GM23338 (cell line): Measurements from ENCODE around the gene MAP2K1. TPM values are rescaled to one million over a fixed set of nuclear protein-coding genes. Genes with fewer than 3 reads are reported as not detected.

Source experiments
- ATAC-seq: fragments of 200-7000 bp; cut with Tn5 transposase; 3 replicates; pipeline ENCODE4 v1.9.1; 2020
- DNase-seq: peaks from one replicate; pipeline ENCODE4 v3.0.0-alpha.2; 2015; ENCODE audit warnings: low spot score
- H2AFZ ChIP-seq: fragments of 200-600 bp; sonication (generic); 2 replicates; pipeline ENCODE4 v1.8.0; 2016; ENCODE audit warnings: antibody characterized with exemption, mild to moderate bottlenecking, moderate library complexity
- H3F3A ChIP-seq: fragments of 200-600 bp; sonication (generic); replicated peaks from 2 replicates; pipeline ENCODE4 v1.8.0; 2017; ENCODE audit warnings: antibody characterized with exemption, mixed run types, low read depth
- H3K27ac ChIP-seq: fragments of 200-600 bp; sonication (generic); 2 replicates; pipeline ENCODE4 v1.6.1; 2016; ENCODE audit warnings: low read depth
- H3K27me3 ChIP-seq: fragments of 200-600 bp; sonication (generic); 2 replicates; pipeline ENCODE4 v1.8.0; 2016; ENCODE audit warnings: mild to moderate bottlenecking, mixed run types, moderate library complexity; ENCODE audit not compliant: insufficient read depth
- H3K36me3 ChIP-seq: fragments of 200-600 bp; sonication (generic); 2 replicates; pipeline ENCODE4 v1.8.0; 2016; ENCODE audit warnings: mild to moderate bottlenecking; ENCODE audit not compliant: insufficient read depth
- H3K4me1 ChIP-seq: fragments of 200-600 bp; sonication (generic); 2 replicates; pipeline ENCODE4 v1.8.0; 2016; ENCODE audit warnings: mild to moderate bottlenecking, moderate library complexity; ENCODE audit not compliant: insufficient read depth
- H3K4me2 ChIP-seq: fragments of 200-600 bp; sonication (generic); 2 replicates; pipeline ENCODE4 v1.7.1; 2017; ENCODE audit warnings: mixed run types
- H3K4me3 ChIP-seq: fragments of 200-600 bp; sonication (generic); 2 replicates; pipeline ENCODE4 v1.6.1; 2016; ENCODE audit warnings: mixed run types
- H3K79me2 ChIP-seq: fragments of 200-600 bp; sonication (generic); replicated peaks from 2 replicates; pipeline ENCODE4 v1.8.0; 2017; ENCODE audit warnings: mild to moderate bottlenecking; ENCODE audit not compliant: insufficient read depth
- H3K9me2 ChIP-seq: fragments of 200-600 bp; sonication (generic); 2 replicates; pipeline ENCODE4 v1.8.0; 2017; ENCODE audit not compliant: insufficient read depth
- H4K20me1 ChIP-seq: fragments of 200-600 bp; sonication (generic); replicated peaks from 2 replicates; pipeline ENCODE4 v1.8.0; 2017; ENCODE audit warnings: mild to moderate bottlenecking; ENCODE audit not compliant: insufficient read depth
- H3K27ac Mint-ChIP-seq: 2 replicates; pipeline ENCODE4 v1.8.0; 2020; ENCODE audit warnings: inconsistent platforms, mild to moderate bottlenecking, moderate library complexity, mixed read lengths
- H3K27me3 Mint-ChIP-seq: 3 replicates; pipeline ENCODE4 v1.8.0; 2022; ENCODE audit warnings: low read depth, mild to moderate bottlenecking, moderate library complexity, mixed read lengths, inconsistent platforms; ENCODE audit not compliant: insufficient read depth, poor library complexity
- H3K36me3 Mint-ChIP-seq: 3 replicates; pipeline ENCODE4 v1.8.0; 2021; ENCODE audit warnings: low read depth, mild to moderate bottlenecking, inconsistent platforms, moderate library complexity, mixed read lengths
- H3K4me1 Mint-ChIP-seq: 3 replicates; pipeline ENCODE4 v1.8.0; 2020; ENCODE audit warnings: mild to moderate bottlenecking, inconsistent platforms, mixed read lengths
- H3K4me3 Mint-ChIP-seq: 3 replicates; pipeline ENCODE4 v1.8.0; 2021; ENCODE audit warnings: moderate library complexity, mild to moderate bottlenecking, inconsistent platforms, mixed read lengths
- H3K9me3 Mint-ChIP-seq: 3 replicates; pipeline ENCODE4 v1.8.0; 2020; ENCODE audit warnings: moderate library complexity, mild to moderate bottlenecking, inconsistent platforms, mixed read lengths
- CREB1 ChIP-seq: fragments of 250-450 bp; sonication (Bioruptor Pico); IDR thresholded peaks from 2 replicates; pipeline ENCODE4 v1.5.0; 2020; ENCODE audit warnings: low read depth, mild to moderate bottlenecking, moderate library complexity
- ETS1 ChIP-seq: IDR thresholded peaks from 2 replicates; pipeline ENCODE4 v1.6.1; 2016; ENCODE audit warnings: antibody characterized with exemption
- EZH2phosphoT487 ChIP-seq: fragments of 200-600 bp; sonication (generic); IDR thresholded peaks from one replicate; pipeline ENCODE4 v1.8.1; 2018; ENCODE audit warnings: antibody characterized with exemption; ENCODE audit not compliant: unreplicated experiment
- JUNB ChIP-seq: IDR thresholded peaks from one replicate; pipeline ENCODE4 v1.6.1; 2016; ENCODE audit warnings: antibody characterized with exemption; ENCODE audit not compliant: unreplicated experiment
- NANOG ChIP-seq: IDR thresholded peaks from 2 replicates; pipeline ENCODE4 v1.6.1; 2016; ENCODE audit warnings: antibody characterized with exemption, borderline replicate concordance
- POLR2AphosphoS5 ChIP-seq: IDR thresholded peaks from 2 replicates; pipeline ENCODE4 v1.6.1; 2016; ENCODE audit warnings: antibody characterized with exemption, low read depth
- STAT1 ChIP-seq: IDR thresholded peaks from one replicate; pipeline ENCODE4 v1.6.1; 2016; ENCODE audit warnings: antibody characterized with exemption; ENCODE audit not compliant: unreplicated experiment
- ZNF331 ChIP-seq: fragments of 250-450 bp; sonication (Bioruptor Pico); IDR thresholded peaks from 2 replicates; pipeline ENCODE4 v1.5.0; 2020; ENCODE audit warnings: low read depth, mild to moderate bottlenecking, moderate library complexity
- ZNF462 ChIP-seq: fragments of 250-450 bp; sonication (Bioruptor Pico); IDR thresholded peaks from 2 replicates; pipeline ENCODE4 v1.5.0; 2020; ENCODE audit warnings: mild to moderate bottlenecking, moderate library complexity
- polyA plus RNA-seq: library from polyadenylated mRNA; unstranded; fragments of >200 nt; fragmentation: Nextera tagmentation; extraction: Ambion mirVana; gene quantifications from 2 replicates; pipeline ENCODE4 v1.2.1, GENCODE V29; 2016
- total RNA-seq: library from RNA; depleted of rRNA; stranded (reverse); fragments of >200 nt; shearing (Covaris generic); gene quantifications from 2 replicates; pipeline ENCODE4 v1.2.3, GENCODE V29; 2014
- TF ChIP-seq, protein P1 (sequence below), 2 experiments: fragments of 200-600 bp in 1 of 2; sonication (generic) in 1 of 2; conservative IDR thresholded peaks; 2 replicates each; pipeline versions ENCODE4 v1.5.1 to v1.6.1; 2016 to 2017; ENCODE audit warnings: antibody characterized with exemption in 2 of 2, low read depth in 2 of 2, mild to moderate bottlenecking in 2 of 2, moderate library complexity in 1 of 2
- TF ChIP-seq, protein P2 (sequence below): IDR thresholded peaks from one replicate; pipeline ENCODE4 v1.6.1; 2018; ENCODE audit warnings: antibody characterized with exemption; ENCODE audit not compliant: unreplicated experiment

Gene MAP2K1
- total and polyA plus RNA-seq, 2 experiments from 2014 or later = 42.0 to 68.5 TPM

DNA sequence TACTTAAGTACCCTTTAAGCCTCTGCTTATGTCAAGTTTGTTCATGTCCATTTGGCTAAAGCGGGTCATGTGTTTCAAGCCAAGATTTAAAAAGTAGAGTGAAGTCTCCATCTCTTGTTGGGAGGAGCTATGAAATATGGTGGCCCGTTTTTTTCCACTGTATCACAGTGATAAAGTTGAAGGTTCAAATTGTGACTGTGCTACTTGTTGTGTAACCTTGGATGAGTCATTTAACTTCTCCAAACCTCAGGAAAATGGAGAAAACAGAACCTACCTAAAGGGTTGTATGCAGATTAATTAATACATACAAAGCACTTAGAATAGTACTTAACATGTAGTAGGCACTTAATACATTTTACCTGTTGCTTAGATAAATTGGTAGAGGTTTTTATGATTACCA lies 67.4 kb downstream of the MAP2K1 start:
- Mint-ChIP-seq H3K4me3 (no peak overlapping the region), H3K27ac (no peak overlapping the region), H3K36me3 (peaks cover 10% of the 10 kb centered on the region), H3K4me1 (peaks cover 15% of the 10 kb centered on the region), H3K27me3 (no peaks in the 10 kb centered on the region), H3K9me3 (no peaks in the 10 kb centered on the region; the same call in 2 of the 3 replicates)
- Histone ChIP-seq H2AFZ (no peak overlapping the region), H3K79me2 (no peaks in the 10 kb centered on the region), H3K27ac (no peak overlapping the region), H3K9me2 (no peaks in the 10 kb centered on the region), H3K4me3 (no peak overlapping the region), H3K4me2 (no peak overlapping the region), H3K4me1 (no peaks in the 10 kb centered on the region; the same call in 1 of the 2 replicates), H3F3A (no peaks in the 10 kb centered on the region), H4K20me1 (no peaks in the 10 kb centered on the region; the same call in 1 of the 2 replicates), H3K27me3 (no peaks in the 10 kb centered on the region), H3K36me3 (no peaks in the 10 kb centered on the region; the same call in 1 of the 2 replicates)
- DNase-seq (no peak), ATAC-seq (no peak)
- TF ChIP-seq CREB1 = no peak
- TF ChIP-seq STAT1 = no peak
- no peak for TF ChIP-seq POLR2AphosphoS5
- TF ChIP-seq ZNF331 (CRISPR knock-in tag) = no peak
- TF ChIP-seq, protein P1, sequence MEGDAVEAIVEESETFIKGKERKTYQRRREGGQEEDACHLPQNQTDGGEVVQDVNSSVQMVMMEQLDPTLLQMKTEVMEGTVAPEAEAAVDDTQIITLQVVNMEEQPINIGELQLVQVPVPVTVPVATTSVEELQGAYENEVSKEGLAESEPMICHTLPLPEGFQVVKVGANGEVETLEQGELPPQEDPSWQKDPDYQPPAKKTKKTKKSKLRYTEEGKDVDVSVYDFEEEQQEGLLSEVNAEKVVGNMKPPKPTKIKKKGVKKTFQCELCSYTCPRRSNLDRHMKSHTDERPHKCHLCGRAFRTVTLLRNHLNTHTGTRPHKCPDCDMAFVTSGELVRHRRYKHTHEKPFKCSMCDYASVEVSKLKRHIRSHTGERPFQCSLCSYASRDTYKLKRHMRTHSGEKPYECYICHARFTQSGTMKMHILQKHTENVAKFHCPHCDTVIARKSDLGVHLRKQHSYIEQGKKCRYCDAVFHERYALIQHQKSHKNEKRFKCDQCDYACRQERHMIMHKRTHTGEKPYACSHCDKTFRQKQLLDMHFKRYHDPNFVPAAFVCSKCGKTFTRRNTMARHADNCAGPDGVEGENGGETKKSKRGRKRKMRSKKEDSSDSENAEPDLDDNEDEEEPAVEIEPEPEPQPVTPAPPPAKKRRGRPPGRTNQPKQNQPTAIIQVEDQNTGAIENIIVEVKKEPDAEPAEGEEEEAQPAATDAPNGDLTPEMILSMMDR (conservative IDR thresholded peaks at IDR 0.05; ENCODE audit: low read depth in 2 of 2) = no peak
- TF ChIP-seq NANOG = no peak
- TF ChIP-seq JUNB = no peak
- no peak for TF ChIP-seq ETS1
- TF ChIP-seq, protein P2, sequence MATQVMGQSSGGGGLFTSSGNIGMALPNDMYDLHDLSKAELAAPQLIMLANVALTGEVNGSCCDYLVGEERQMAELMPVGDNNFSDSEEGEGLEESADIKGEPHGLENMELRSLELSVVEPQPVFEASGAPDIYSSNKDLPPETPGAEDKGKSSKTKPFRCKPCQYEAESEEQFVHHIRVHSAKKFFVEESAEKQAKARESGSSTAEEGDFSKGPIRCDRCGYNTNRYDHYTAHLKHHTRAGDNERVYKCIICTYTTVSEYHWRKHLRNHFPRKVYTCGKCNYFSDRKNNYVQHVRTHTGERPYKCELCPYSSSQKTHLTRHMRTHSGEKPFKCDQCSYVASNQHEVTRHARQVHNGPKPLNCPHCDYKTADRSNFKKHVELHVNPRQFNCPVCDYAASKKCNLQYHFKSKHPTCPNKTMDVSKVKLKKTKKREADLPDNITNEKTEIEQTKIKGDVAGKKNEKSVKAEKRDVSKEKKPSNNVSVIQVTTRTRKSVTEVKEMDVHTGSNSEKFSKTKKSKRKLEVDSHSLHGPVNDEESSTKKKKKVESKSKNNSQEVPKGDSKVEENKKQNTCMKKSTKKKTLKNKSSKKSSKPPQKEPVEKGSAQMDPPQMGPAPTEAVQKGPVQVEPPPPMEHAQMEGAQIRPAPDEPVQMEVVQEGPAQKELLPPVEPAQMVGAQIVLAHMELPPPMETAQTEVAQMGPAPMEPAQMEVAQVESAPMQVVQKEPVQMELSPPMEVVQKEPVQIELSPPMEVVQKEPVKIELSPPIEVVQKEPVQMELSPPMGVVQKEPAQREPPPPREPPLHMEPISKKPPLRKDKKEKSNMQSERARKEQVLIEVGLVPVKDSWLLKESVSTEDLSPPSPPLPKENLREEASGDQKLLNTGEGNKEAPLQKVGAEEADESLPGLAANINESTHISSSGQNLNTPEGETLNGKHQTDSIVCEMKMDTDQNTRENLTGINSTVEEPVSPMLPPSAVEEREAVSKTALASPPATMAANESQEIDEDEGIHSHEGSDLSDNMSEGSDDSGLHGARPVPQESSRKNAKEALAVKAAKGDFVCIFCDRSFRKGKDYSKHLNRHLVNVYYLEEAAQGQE = no peak
- TF ChIP-seq ZNF462 (CRISPR knock-in tag) = no peak
- no peak for TF ChIP-seq EZH2phosphoT487
